ENCODE data around the gene ABCC1.

ABCC1 gene

GRCh38 chr16:16036359-16036792, 87.0 kb downstream of the ABCC1 start:
- Mint-ChIP-seq H3K4me1 (peaks cover 5% of the 10 kb centered on the region), H3K9me3 (no peaks in the 10 kb centered on the region), H3K27me3 (ENCODE audit: low read depth, poor library complexity) (no peaks in the 10 kb centered on the region), H3K27ac (peak overlapping the region; percentile 94), H3K36me3 (ENCODE audit: low read depth) (peaks cover 65% of the 10 kb centered on the region), H3K4me3 (no peak overlapping the region)
- TF ChIP-seq, protein P1, sequence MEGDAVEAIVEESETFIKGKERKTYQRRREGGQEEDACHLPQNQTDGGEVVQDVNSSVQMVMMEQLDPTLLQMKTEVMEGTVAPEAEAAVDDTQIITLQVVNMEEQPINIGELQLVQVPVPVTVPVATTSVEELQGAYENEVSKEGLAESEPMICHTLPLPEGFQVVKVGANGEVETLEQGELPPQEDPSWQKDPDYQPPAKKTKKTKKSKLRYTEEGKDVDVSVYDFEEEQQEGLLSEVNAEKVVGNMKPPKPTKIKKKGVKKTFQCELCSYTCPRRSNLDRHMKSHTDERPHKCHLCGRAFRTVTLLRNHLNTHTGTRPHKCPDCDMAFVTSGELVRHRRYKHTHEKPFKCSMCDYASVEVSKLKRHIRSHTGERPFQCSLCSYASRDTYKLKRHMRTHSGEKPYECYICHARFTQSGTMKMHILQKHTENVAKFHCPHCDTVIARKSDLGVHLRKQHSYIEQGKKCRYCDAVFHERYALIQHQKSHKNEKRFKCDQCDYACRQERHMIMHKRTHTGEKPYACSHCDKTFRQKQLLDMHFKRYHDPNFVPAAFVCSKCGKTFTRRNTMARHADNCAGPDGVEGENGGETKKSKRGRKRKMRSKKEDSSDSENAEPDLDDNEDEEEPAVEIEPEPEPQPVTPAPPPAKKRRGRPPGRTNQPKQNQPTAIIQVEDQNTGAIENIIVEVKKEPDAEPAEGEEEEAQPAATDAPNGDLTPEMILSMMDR (IDR thresholded peaks at IDR 0.05), result no peak
- no peak for DNase-seq

DNA sequence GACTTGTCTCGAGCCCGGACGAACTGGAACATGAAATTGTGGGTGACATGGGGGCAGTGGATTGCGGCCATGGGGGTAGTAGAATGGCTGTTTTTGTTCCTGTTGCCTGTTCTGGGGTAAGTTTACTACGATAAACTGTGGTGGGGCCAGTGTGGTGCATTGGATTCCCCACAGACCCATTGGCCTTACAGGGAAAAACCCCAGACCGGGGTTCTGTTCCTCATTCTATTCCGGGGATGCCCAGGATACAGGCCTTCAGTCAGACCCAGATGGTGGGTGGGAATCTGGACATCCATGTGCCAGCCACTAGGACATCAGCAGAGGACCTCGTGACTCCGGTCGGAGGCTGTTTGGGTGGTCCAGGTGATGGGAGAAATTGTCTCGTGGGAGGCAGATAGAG, 88.1 kb downstream of the ABCC1 start:
- H3K9me3 Mint-ChIP-seq, result no peaks in the 10 kb centered on the region
- peaks cover 5% of the 10 kb centered on the region for H3K4me1 Mint-ChIP-seq
- peaks cover 67% of the 10 kb centered on the region for H3K36me3 Mint-ChIP-seq (ENCODE audit: low read depth)
- no peak for DNase-seq
- no peak overlapping the region for H3K27ac Mint-ChIP-seq
- TF ChIP-seq, protein P1 (IDR thresholded peaks at IDR 0.05), result no peak
- no peak overlapping the region for H3K4me3 Mint-ChIP-seq
- no peaks in the 10 kb centered on the region for H3K27me3 Mint-ChIP-seq (ENCODE audit: low read depth, poor library complexity)

GRCh38 chr16:16037970-16038369, 88.6 kb downstream of the ABCC1 start:
- Mint-ChIP-seq H3K27me3 (ENCODE audit: low read depth, poor library complexity) (no peaks in the 10 kb centered on the region), H3K4me1 (peaks cover 5% of the 10 kb centered on the region), H3K4me3 (no peak overlapping the region), H3K9me3 (no peaks in the 10 kb centered on the region), H3K27ac (no peak overlapping the region), H3K36me3 (ENCODE audit: low read depth) (peaks cover 67% of the 10 kb centered on the region)
- no peak for DNase-seq
- TF ChIP-seq, protein P1 (IDR thresholded peaks at IDR 0.05), result no peak

DNA sequence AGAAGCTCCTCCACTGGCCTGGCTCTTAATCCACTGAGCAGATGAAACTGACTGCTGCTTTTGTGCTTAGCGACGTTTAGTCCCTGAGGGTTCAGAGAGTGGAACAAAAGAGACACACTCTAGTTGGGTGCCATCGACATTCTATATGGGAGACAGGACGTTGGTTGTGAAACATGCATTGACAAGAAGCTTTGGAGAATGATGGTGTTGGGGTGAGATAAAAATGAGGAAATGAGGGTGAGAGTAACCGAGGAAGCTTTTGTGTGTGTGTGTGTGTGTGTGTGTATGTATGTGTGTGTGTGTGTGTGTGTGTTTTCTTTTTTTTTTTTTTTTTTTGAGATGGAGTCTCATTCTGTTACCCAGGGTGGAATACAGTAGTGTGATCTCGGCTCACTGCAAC, 89.5 kb downstream of the ABCC1 start:
- Mint-ChIP-seq H3K4me3 (no peak overlapping the region), H3K27me3 (ENCODE audit: low read depth, poor library complexity) (no peaks in the 10 kb centered on the region), H3K9me3 (no peaks in the 10 kb centered on the region), H3K27ac (no peak overlapping the region), H3K4me1 (peaks cover 5% of the 10 kb centered on the region), H3K36me3 (ENCODE audit: low read depth) (peaks cover 61% of the 10 kb centered on the region)
- TF ChIP-seq, protein P1 (IDR thresholded peaks at IDR 0.05), result no peak
- DNase-seq, result no peak

- no peak overlapping the region for H3K27ac Mint-ChIP-seq
- peaks cover 67% of the 10 kb centered on the region for H3K36me3 Mint-ChIP-seq (ENCODE audit: low read depth)
- TF ChIP-seq, protein P1 (IDR thresholded peaks at IDR 0.05), result no peak
- no peaks in the 10 kb centered on the region for H3K9me3 Mint-ChIP-seq
- peaks cover 7% of the 10 kb centered on the region for H3K4me1 Mint-ChIP-seq
- H3K27me3 Mint-ChIP-seq (ENCODE audit: low read depth, poor library complexity), result no peaks in the 10 kb centered on the region
- no peak overlapping the region for H3K4me3 Mint-ChIP-seq
- no peak for DNase-seq
Measured at GRCh38 chr16:16041196-16041892, 91.9 kb downstream of the ABCC1 start.

DNA sequence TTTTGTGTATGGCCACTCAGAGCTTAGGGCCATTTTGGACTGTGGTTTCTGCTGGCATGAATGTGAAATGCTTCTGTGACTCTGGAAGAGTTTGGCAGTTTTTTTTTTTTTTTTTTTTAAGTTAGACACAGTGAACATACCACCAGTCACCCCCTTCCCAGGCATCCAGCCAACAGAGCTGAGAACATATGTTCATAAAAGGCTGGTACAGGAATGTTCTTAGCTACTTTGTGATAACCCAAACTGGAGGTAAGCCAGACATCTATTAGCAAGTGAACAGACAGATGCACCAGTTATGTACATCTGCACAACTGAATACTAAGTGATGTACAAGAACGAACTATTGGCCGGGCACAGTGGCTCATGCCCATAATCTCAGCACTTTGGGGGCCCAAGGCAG, 92.7 kb downstream of the ABCC1 start:
- H3K36me3 Mint-ChIP-seq (ENCODE audit: low read depth), result peaks cover 62% of the 10 kb centered on the region
- H3K4me1 Mint-ChIP-seq, result peaks cover 5% of the 10 kb centered on the region
- H3K4me3 Mint-ChIP-seq, result no peak overlapping the region
- no peak overlapping the region for H3K27ac Mint-ChIP-seq
- TF ChIP-seq, protein P1 (IDR thresholded peaks at IDR 0.05), result no peak
- DNase-seq, result no peak
- H3K9me3 Mint-ChIP-seq, result no peaks in the 10 kb centered on the region
- no peaks in the 10 kb centered on the region for H3K27me3 Mint-ChIP-seq (ENCODE audit: low read depth, poor library complexity)

Measured in nephron progenitor cell (in vitro differentiated cells).